Subcutaneous abdominal adipose tissue (tissue), 5 donors: ENCODE measurements around the gene GATAD1.
A peak's percentile ranks its signal among the peaks of the same experiment; 100 is the strongest.
"Not testable (repeated sequence)": the region's sequence is repeated elsewhere in the genome, so short reads cannot be mapped to it uniquely, and the experiment has no call there.

Source experiments
- H3K27ac ChIP-seq: one replicate; pipeline ENCODE4 v1.7.0; 2013; ENCODE audit warnings: low read depth, mild to moderate bottlenecking, inconsistent platforms, low read length, moderate library complexity
- H3K27me3 ChIP-seq, 5 donors: one replicate each; pipeline ENCODE4 v1.7.0; 2013; ENCODE audit warnings: low read length in 5 of 5, inconsistent platforms in 1 of 5; ENCODE audit not compliant: control insufficient read depth in 5 of 5, insufficient read depth in 4 of 5
- H3K36me3 ChIP-seq, 5 donors: one replicate each; pipeline ENCODE4 v1.7.0; 2013; ENCODE audit warnings: low read length in 5 of 5; ENCODE audit not compliant: control insufficient read depth in 5 of 5, insufficient read depth in 5 of 5
- H3K4me1 ChIP-seq, 5 donors: one replicate each; pipeline ENCODE4 v1.7.0; 2013; ENCODE audit warnings: low read length in 5 of 5, mild to moderate bottlenecking in 3 of 5, moderate library complexity in 1 of 5; ENCODE audit not compliant: control insufficient read depth in 5 of 5, insufficient read depth in 5 of 5
- H3K4me3 ChIP-seq, 5 donors: one replicate each; pipeline ENCODE4 v1.7.0; 2013; ENCODE audit warnings: low read length in 5 of 5, low read depth in 1 of 5
- H3K9ac ChIP-seq, 5 donors: one replicate each; pipeline ENCODE4 v1.7.0; 2013; ENCODE audit warnings: low read length in 5 of 5, mild to moderate bottlenecking in 4 of 5, moderate library complexity in 3 of 5
- H3K9me3 ChIP-seq, 5 donors: one replicate each; pipeline ENCODE4 v1.7.0; 2013; ENCODE audit warnings: low read length in 5 of 5; ENCODE audit not compliant: control insufficient read depth in 5 of 5
- donor health status: healthy.
- donor health status: healthy.
- donor health status: healthy.
- donor health status: healthy.
- donor health status: healthy.

GATAD1 gene

DNA sequence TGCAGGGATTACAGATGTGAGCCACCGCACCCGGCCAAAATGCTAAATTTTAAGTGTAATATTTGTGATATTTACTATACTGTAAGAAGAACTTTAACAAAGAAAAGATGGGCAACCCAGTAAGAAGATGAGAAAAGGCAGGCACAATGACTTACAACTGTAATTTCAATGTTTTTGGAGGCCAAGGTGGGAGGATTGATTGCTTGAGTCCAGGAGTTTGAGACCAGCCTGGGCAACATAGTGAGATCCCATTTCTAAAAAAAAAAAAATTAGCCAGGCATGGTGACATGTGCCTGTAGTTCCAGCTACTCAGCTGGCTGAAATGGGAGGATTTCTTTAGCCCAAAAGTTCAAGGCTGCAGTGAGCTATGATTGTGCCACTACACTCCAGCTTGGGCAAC, 11.7 kb upstream of the GATAD1 start:
- Histone ChIP-seq H3K9ac (no peak overlapping the region), H3K4me3 (no peak overlapping the region), H3K27me3 (no peaks in the 10 kb centered on the region), H3K9me3 (no peaks in the 10 kb centered on the region), H3K27ac (no peak overlapping the region), H3K4me1 (no peaks in the 10 kb centered on the region), H3K36me3 (no peaks in the 10 kb centered on the region)

GRCh38 chr7:92436612-92437445, 10.5 kb upstream of the GATAD1 start:
- H3K9me3 ChIP-seq: no peaks in the 10 kb centered on the region
- no peak overlapping the region for H3K9ac ChIP-seq
- no peak overlapping the region for H3K27ac ChIP-seq
- H3K27me3 ChIP-seq: no peaks in the 10 kb centered on the region
- no peaks in the 10 kb centered on the region for H3K36me3 ChIP-seq
- H3K4me3 ChIP-seq: no peak overlapping the region
- no peaks in the 10 kb centered on the region for H3K4me1 ChIP-seq

DNA sequence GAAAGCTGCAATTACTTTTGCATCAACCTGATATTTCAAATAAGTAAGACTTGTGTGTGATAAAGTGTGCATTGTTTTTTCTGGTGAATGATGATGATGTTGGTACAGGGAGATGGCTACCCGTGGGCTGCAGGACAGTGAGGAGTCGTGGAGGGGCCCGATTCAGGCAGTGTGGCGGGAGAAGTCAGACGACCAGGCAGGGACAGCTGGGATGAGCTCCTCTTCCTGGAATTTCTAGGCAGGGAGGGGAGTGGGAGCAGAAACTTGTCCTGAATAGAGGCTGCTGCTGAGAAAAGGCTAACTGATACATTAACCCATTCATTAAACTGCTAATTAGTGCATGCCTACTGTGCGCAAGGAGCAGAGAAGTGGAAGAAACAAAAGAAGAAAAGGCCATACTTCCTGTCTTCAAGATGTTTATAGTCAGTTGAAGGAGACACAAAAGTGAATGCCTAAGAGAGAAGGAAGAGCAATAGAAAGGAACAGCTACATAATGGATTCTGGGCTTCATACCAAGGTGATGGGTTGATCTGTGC, 9.3 kb upstream of the GATAD1 start:
- Histone ChIP-seq H3K4me1 (no peaks in the 10 kb centered on the region), H3K9me3 (no peaks in the 10 kb centered on the region), H3K4me3 (no peak overlapping the region), H3K27me3 (no peaks in the 10 kb centered on the region), H3K36me3 (no peaks in the 10 kb centered on the region), H3K9ac (no peak overlapping the region), H3K27ac (no peak overlapping the region)

- not testable (repeated sequence) for H3K27ac ChIP-seq, H3K9ac ChIP-seq, H3K36me3 ChIP-seq, H3K27me3 ChIP-seq, H3K4me3 ChIP-seq, H3K4me1 ChIP-seq, H3K9me3 ChIP-seq
Observed at GRCh38 chr7:92442720-92443119, 4.6 kb upstream of the GATAD1 start.

DNA sequence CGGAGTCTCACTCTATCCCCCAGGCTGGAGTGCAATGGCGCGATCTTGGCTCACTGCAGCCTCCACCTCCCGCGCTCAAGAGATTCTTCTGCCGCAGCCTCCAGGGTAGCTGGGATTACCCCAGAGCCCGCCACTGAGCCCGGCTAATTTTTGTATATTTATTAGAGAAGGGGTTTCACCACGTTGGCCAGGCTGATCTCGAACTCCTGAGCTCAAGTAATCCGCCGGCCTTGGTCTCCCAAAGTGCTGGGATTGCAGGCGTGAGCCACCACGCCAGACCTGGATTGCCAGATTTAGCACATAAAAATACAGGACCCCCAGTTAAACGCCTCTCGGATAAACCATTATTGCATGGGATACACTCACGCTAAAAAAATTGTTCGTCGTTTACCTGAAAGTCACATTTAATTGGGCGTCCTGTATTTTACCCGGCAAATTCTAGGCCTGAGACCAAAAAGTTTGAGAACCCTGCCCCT, 375 bp upstream of the GATAD1 start:
- Histone ChIP-seq H3K4me1 (peaks cover 0 to 13% (median 8%) of the 10 kb centered on the region in 5 donors), H3K9me3 (no peaks in the 10 kb centered on the region), H3K4me3 (peak overlapping the region in 4 of 5 donors; percentile 81 to 89 (median 85)), H3K27me3 (no peaks in the 10 kb centered on the region), H3K27ac (peak overlapping the region; percentile 92), H3K36me3 (peaks cover 14 to 21% (median 20%) of the 10 kb centered on the region in 5 donors), H3K9ac (peak overlapping the region in 4 of 5 donors; percentile 89 to 100 (median 95))

GRCh38 chr7:92448205-92448747, 994 bp downstream of the GATAD1 start:
- H3K4me3 ChIP-seq: peak overlapping the region; percentile 81 to 92 (median 87)

DNA sequence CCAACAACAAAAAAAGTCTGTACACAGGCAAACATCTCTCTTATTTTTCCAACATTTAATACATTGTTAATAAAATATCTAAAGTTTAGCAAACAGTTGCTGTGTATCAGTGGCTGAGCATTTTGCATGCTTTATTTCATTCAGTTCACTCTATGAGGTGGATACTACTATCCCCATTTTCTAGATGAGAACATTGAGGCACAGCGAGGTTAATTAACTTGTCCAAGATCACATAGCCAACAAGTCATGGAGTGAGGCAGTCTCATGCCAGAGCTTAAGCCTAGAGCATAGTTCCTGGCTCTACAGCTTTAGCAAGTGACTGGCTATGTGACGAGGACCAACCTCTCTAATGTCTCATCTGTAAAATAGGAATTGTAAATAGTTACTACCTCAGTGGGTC, 4.4 kb downstream of the GATAD1 start:
- Histone ChIP-seq H3K27ac (no peak overlapping the region), H3K9me3 (no peaks in the 10 kb centered on the region), H3K9ac (no peak overlapping the region), H3K27me3 (no peaks in the 10 kb centered on the region), H3K36me3 (peaks cover 51 to 67% (median 66%) of the 10 kb centered on the region in 5 donors), H3K4me1 (peaks cover 0 to 13% (median 8%) of the 10 kb centered on the region in 5 donors), H3K4me3 (no peak overlapping the region)

More at GRCh38 chr7:92448205-92448747, 994 bp downstream of the GATAD1 start:
- Histone ChIP-seq H3K36me3 (peaks cover 23 to 35% (median 34%) of the 10 kb centered on the region in 5 donors), H3K4me1 (peaks cover 0 to 13% (median 8%) of the 10 kb centered on the region in 5 donors), H3K9me3 (no peaks in the 10 kb centered on the region), H3K27ac (peak overlapping the region; percentile 92), H3K9ac (peak overlapping the region; percentile 75 to 100 (median 90)), H3K27me3 (no peaks in the 10 kb centered on the region)

GRCh38 chr7:92456236-92456635, 9.0 kb downstream of the GATAD1 start:
- Histone ChIP-seq H3K36me3 (peaks cover 45 to 67% (median 58%) of the 10 kb centered on the region in 5 donors), H3K27ac (no peak overlapping the region)

DNA sequence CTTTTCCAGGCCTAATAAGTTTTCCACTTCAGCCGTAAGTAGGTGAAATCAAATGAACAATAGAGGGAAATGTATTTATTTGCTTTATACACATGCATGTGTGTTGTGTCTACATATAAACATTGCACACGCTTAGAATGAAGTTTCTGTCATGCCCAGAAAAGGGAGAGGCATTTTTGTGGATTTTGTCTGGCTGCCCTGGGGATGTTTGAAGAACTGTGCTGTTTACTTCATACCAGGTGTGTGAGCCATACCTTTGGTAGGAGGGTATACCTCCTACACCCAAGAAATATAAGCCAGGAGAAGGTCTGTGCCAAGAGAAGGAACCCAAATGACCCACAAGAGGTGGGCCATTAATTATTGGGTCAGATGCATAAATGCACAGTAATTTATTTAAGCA, 12.8 kb downstream of the GATAD1 start:
- peaks cover 0 to 17% (median 8%) of the 10 kb centered on the region in 5 donors for H3K4me1 ChIP-seq
- no peak overlapping the region for H3K4me3 ChIP-seq
- peak overlapping the region in 1 of 5 donors; percentile 4 for H3K9ac ChIP-seq
- no peaks in the 10 kb centered on the region for H3K27me3 ChIP-seq
- no peak overlapping the region for H3K27ac ChIP-seq
- no peaks in the 10 kb centered on the region for H3K9me3 ChIP-seq
- peaks cover 15 to 47% (median 23%) of the 10 kb centered on the region in 5 donors for H3K36me3 ChIP-seq

More at GRCh38 chr7:92456236-92456635, 9.0 kb downstream of the GATAD1 start:
- no peaks in the 10 kb centered on the region for H3K27me3 ChIP-seq
- H3K9ac ChIP-seq: no peak overlapping the region
- no peak overlapping the region for H3K4me3 ChIP-seq
- no peaks in the 10 kb centered on the region for H3K9me3 ChIP-seq
- H3K4me1 ChIP-seq: peaks cover 0 to 11% (median 6%) of the 10 kb centered on the region in 5 donors

DNA sequence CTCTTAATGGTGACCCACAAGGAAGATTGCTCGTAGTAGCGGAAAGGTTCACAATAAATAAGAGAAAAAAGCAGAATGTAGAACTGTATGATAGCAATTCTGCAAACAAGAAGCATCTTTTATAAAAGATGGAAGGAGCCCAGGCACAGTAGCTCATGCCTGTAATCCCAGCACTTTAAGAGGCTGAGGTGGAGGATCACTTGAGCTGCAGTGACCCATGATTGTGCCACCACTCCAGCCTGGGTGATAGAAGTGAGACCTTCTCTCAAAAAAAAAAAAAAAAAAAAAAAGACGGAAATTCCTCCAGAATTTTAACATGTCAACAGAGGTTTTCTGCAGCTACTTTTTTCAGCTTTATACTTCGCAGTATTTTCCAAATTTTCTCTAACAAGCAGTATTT, 13.2 kb downstream of the GATAD1 start:
- H3K27ac ChIP-seq: peak overlapping the region; percentile 17
- H3K27me3 ChIP-seq: no peaks in the 10 kb centered on the region
- H3K9ac ChIP-seq: peak overlapping the region in 1 of 5 donors; percentile 4
- H3K4me3 ChIP-seq: no peak overlapping the region
- peaks cover 0 to 17% (median 8%) of the 10 kb centered on the region in 5 donors for H3K4me1 ChIP-seq
- H3K36me3 ChIP-seq: peaks cover 11 to 47% (median 21%) of the 10 kb centered on the region in 5 donors
- no peaks in the 10 kb centered on the region for H3K9me3 ChIP-seq
